Upper lobe of right lung (tissue), 1 donor: ENCODE measurements around the gene APOBEC3G. TPM values are rescaled to one million over a fixed set of nuclear protein-coding genes. Genes with fewer than 3 reads are reported as not detected.

Experiments
- ATAC-seq: fragments of 200-7000 bp; cut with Tn5 transposase; one replicate; pipeline ENCODE4 v1.9.1; 2020; ENCODE audit warnings: mild to moderate bottlenecking, moderate library complexity
- DNase-seq: peaks from one replicate; pipeline ENCODE4 v3.0.0-alpha.2; 2020
- H3K27ac ChIP-seq: fragments of 200-600 bp; one replicate; pipeline ENCODE4 v1.8.0; 2022
- H3K27me3 ChIP-seq: fragments of 200-600 bp; one replicate; pipeline ENCODE4 v1.8.0; 2022; ENCODE audit warnings: mild to moderate bottlenecking
- H3K36me3 ChIP-seq: fragments of 200-600 bp; one replicate; pipeline ENCODE4 v1.8.0; 2022
- H3K4me1 ChIP-seq: fragments of 200-600 bp; one replicate; pipeline ENCODE4 v1.8.0; 2022
- H3K4me3 ChIP-seq: fragments of 200-600 bp; one replicate; pipeline ENCODE4 v1.8.0; 2022; ENCODE audit warnings: mild to moderate bottlenecking
- H3K9me3 ChIP-seq: fragments of 200-600 bp; one replicate; pipeline ENCODE4 v1.8.0; 2022
- intact Hi-C: fragments of 100-400 bp; cut with DNase I; formaldehyde crosslinking; loops from one replicate; pipeline ENCODE4 v1.11.0; 2022
- total RNA-seq: library from RNA; stranded (reverse); fragmentation: NEBNext Ultra II Directional; extraction: Animal tissue kit (Norgen Biotek cat#: 25700); gene quantifications from one replicate; pipeline ENCODE4 v1.2.1, GENCODE V29; 2021
- TF ChIP-seq, protein P1 (sequence below): fragments of 200-600 bp; IDR thresholded peaks from one replicate; pipeline ENCODE4 v1.8.0; 2022; ENCODE audit warnings: antibody characterized with exemption
- donor health status: DM: no; HTN: yes; CAD: no; lungs with severe emphysema.

Gene APOBEC3G
- total RNA-seq, 1 donor from 2014 or later, result 16.1 TPM

DNA sequence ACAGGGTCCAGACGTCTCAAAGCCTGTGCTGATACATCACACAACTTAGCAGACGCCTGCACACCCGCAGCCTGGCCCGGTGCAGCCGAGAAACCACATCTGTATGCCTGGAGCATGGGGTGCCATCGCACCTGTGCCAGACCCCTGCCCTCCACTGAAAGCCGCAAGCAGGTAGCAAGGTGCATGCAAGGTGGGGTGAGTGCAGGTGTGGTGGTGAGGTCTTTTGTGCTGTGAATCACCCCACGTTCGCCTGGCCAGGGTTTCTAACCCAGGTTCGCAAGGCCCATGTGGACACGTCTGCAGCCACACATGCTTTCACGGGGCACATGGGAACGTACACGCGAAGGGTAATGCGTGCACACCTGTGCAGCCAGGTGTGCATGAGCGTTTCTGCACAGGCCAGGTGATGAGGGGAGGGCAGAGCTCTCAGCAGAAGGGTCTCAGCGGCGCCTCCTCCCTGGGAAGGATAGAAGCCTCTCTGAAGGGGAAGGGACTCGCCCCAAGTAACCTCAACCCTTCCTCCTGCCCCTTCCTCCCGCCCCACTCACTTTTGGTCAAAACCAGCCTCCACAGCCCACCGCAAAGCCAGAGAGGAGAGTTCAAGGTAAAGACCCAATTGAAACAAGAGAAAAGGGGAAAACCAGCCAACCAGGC is 55.9 kb downstream of the APOBEC3G start:
- Histone ChIP-seq H3K27ac (no peak overlapping the region), H3K36me3 (peaks cover 25% of the 10 kb centered on the region), H3K27me3 (no peaks in the 10 kb centered on the region), H3K4me3 (no peak overlapping the region), H3K4me1 (peaks cover 10% of the 10 kb centered on the region), H3K9me3 (no peaks in the 10 kb centered on the region)
- TF ChIP-seq, protein P1, sequence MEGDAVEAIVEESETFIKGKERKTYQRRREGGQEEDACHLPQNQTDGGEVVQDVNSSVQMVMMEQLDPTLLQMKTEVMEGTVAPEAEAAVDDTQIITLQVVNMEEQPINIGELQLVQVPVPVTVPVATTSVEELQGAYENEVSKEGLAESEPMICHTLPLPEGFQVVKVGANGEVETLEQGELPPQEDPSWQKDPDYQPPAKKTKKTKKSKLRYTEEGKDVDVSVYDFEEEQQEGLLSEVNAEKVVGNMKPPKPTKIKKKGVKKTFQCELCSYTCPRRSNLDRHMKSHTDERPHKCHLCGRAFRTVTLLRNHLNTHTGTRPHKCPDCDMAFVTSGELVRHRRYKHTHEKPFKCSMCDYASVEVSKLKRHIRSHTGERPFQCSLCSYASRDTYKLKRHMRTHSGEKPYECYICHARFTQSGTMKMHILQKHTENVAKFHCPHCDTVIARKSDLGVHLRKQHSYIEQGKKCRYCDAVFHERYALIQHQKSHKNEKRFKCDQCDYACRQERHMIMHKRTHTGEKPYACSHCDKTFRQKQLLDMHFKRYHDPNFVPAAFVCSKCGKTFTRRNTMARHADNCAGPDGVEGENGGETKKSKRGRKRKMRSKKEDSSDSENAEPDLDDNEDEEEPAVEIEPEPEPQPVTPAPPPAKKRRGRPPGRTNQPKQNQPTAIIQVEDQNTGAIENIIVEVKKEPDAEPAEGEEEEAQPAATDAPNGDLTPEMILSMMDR, result no peak
- intact Hi-C loops, result no loop called here
- ATAC-seq, result no peak
- DNase-seq, result no peak

DNA sequence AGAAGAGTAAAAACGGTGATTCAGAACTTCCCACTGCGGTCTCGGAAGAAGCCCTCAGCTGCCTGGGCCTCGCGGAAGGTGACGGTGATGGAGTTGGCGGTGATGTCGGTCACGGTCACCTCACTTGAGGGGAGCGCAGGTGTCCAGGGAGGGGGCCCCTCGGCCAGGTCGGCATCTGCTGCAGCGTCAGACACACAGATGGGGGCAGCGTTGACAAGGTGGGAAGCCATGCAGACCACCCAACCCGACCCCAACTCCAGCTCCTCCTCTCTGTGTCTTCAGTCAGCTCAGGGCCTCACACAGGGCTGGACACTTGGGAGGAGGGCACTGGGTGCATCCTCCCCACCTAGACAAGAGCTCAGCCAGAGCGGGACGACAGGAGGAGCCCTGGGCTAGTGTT is 56.8 kb downstream of the APOBEC3G start:
- no peak overlapping the region for H3K27ac ChIP-seq
- H3K27me3 ChIP-seq, result no peaks in the 10 kb centered on the region
- intact Hi-C loops, result no loop called here
- peaks cover 10% of the 10 kb centered on the region for H3K4me1 ChIP-seq
- H3K36me3 ChIP-seq, result peaks cover 25% of the 10 kb centered on the region
- no peak for DNase-seq
- no peak for ATAC-seq
- H3K4me3 ChIP-seq, result no peak overlapping the region
- H3K9me3 ChIP-seq, result no peaks in the 10 kb centered on the region
- TF ChIP-seq, protein P1, result no peak

DNA sequence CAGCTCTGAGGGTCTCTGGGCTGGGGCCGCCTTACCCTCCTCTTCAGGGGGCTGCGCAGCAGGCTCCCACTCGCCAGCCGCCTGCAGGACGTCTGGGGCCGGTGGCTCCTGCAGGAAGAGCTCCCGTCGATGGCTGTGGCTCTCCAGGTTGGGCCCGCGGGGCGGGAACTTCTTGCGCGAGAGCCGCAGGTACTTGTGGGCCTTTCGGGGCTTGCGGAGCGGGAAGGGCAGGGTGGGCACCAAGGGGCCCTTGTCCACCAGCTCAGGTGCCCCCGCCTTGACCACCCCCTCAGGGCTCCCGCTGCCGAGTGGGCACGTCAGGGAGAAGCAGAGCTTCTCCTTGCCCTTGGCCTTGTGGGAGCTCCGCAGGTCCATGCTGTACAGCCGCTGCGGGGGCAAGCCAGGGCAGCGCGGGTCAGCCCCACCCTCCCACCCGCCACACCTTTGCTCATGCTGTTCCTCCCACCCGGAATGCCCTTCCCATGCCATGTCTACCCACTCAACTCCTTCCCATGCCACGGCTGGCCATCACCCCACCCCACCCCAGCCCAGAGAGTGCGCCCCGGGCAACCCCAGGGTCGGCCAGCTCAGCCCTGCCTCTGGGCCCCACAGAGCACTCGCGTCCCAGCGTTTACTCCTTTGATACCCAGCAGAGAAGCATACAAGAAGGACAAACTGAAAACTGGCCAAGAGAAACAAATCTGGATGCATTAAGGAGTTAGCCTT is 57.5 kb downstream of the APOBEC3G start:
- H3K27ac ChIP-seq, result no peak overlapping the region
- intact Hi-C loops, result no loop called here
- ATAC-seq (no peak), DNase-seq (no peak)
- peaks cover 10% of the 10 kb centered on the region for H3K4me1 ChIP-seq
- H3K36me3 ChIP-seq, result peaks cover 25% of the 10 kb centered on the region
- TF ChIP-seq, protein P1, result no peak
- H3K9me3 ChIP-seq, result no peaks in the 10 kb centered on the region
- no peak overlapping the region for H3K4me3 ChIP-seq
- no peaks in the 10 kb centered on the region for H3K27me3 ChIP-seq

DNA sequence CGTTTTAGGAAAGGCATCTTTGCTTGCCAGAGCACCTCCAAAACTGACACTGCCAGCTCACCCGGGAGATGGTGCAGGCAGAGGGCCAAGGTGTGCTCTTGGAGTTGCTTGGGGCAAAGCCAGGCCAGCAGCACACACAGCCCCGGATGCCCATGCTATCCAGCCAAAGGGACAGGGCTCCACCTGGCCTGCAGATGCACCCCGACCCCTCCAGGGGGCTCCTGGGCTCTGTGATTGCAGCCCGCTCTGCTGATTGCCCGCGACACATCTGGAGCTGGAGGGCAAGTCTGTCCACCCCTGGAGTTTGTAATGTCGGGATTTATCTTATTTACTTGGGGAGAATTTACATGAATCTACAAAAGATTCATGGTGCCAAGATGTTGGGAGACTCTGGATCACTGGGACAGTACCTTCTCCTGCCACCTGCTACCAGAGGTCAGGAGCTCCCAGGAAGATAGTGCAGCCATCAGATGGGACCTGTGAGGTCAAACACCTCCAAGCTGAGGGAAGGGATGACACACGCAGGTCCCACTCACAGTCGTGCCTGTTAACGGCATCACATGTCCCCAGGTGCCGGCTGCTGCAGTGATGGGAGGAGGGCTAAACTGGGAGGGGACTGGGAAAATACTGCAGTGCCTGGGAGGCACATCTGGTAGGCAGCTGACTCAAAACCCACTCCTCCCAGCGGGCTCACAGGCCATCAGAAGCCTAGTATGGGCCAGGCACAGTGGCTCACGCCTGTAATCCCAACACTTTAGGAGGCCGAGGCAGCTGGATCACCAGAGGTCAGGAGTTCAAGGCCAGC is 58.2 kb downstream of the APOBEC3G start:
- TF ChIP-seq, protein P1, result peak; percentile 30
- DNase-seq, result no peak

DNA sequence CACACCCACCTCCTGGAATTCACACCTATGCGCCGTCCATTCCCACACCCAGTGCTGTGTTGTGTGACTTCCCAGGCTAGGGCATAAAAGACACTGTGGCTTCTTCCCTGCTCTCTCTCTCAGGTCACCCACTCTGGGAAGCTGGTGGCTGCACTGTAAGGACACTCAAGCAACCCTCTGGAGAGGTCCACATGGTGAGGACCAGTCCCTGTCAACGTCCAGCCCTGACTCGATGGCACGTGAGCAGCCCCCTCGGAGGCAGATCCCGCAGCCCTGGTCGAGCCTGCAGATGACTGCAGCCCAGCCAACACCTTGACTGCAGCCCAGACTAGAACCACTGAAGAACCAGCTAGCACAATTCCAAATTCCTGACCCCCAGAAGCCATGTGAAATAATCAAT is 59.2 kb downstream of the APOBEC3G start:
- Histone ChIP-seq H3K27me3 (no peaks in the 10 kb centered on the region), H3K36me3 (peaks cover 25% of the 10 kb centered on the region), H3K4me1 (peaks cover 6% of the 10 kb centered on the region), H3K9me3 (no peaks in the 10 kb centered on the region), H3K4me3 (no peak overlapping the region), H3K27ac (no peak overlapping the region)
- no peak for ATAC-seq
- no peak for DNase-seq
- TF ChIP-seq, protein P1, result no peak
- intact Hi-C loops, result no loop called here

More for the DNA sequence above, 58.2 kb downstream of the APOBEC3G start:
- ATAC-seq, result peak; percentile 43
- Histone ChIP-seq H3K4me1 (peaks cover 10% of the 10 kb centered on the region), H3K9me3 (no peaks in the 10 kb centered on the region), H3K27ac (no peak overlapping the region), H3K36me3 (peaks cover 25% of the 10 kb centered on the region), H3K27me3 (no peaks in the 10 kb centered on the region), H3K4me3 (no peak overlapping the region)
- intact Hi-C loops, result no loop called here

Other genes with a start within 250 kb of the APOBEC3G start
- gene NPTXR, start 233.2 kb upstream of the APOBEC3G start, total RNA-seq, result 6.3 TPM
- gene CBX6, start 205.1 kb upstream of the APOBEC3G start, total RNA-seq, result 61.6 TPM
- 9.0 TPM for gene APOBEC3A, start 119.7 kb upstream of the APOBEC3G start, total RNA-seq
- 0.52 TPM for gene APOBEC3B, start 94.9 kb upstream of the APOBEC3G start, total RNA-seq
- gene APOBEC3C, start 63.0 kb upstream of the APOBEC3G start, total RNA-seq, result 25.3 TPM
- 3.3 TPM for gene APOBEC3D, start 56.1 kb upstream of the APOBEC3G start, total RNA-seq
- gene APOBEC3F, start 36.4 kb upstream of the APOBEC3G start, total RNA-seq, result 9.0 TPM
- gene APOBEC3H, start 20.0 kb downstream of the APOBEC3G start, total RNA-seq, result 0.84 TPM
- gene CBX7, start 75.4 kb downstream of the APOBEC3G start, total RNA-seq, result 62.7 TPM
- 29.8 TPM for gene PDGFB, start 167.7 kb downstream of the APOBEC3G start, total RNA-seq
- 1,573 TPM for gene RPL3, start 242.3 kb downstream of the APOBEC3G start, total RNA-seq